ENCODE measurements around the gene RAB6A. TPM values are rescaled to one million over a fixed set of nuclear protein-coding genes. Genes with fewer than 3 reads are reported as not detected.
A peak's percentile ranks its signal among the peaks of the same experiment; 100 is the strongest.

Gene RAB6A
- polyA plus RNA-seq, 5 donors, result 83.9 to 111 (median 103) TPM

- peak in 1 of 2 donors; percentile 16 for DNase-seq
Measured at GRCh38 chr11:73660497-73661034, 100.3 kb downstream of the RAB6A start.

GRCh38 chr11:73659961-73660360, 100.9 kb downstream of the RAB6A start:
- DNase-seq, result no peak

GRCh38 chr11:73656985-73657384, 103.9 kb downstream of the RAB6A start:
- DNase-seq, result no peak

- no peak for DNase-seq
Measured at GRCh38 chr11:73655686-73656085, 105.2 kb downstream of the RAB6A start.

GRCh38 chr11:73654482-73655021, 106.3 kb downstream of the RAB6A start:
- no peak for DNase-seq

GRCh38 chr11:73653996-73654395, 106.9 kb downstream of the RAB6A start:
- no peak for DNase-seq

- no peak for DNase-seq
Measured at GRCh38 chr11:73652856-73653559, 107.9 kb downstream of the RAB6A start.

- DNase-seq, result peak in 1 of 2 donors; percentile 18
Measured at GRCh38 chr11:73652046-73652730, 108.7 kb downstream of the RAB6A start.

GRCh38 chr11:73651661-73652045, 109.2 kb downstream of the RAB6A start:
- DNase-seq, result no peak

GRCh38 chr11:73651252-73651651, 109.6 kb downstream of the RAB6A start:
- DNase-seq, result no peak

- DNase-seq, result no peak
Measured at GRCh38 chr11:73650400-73650799, 110.5 kb downstream of the RAB6A start.

GRCh38 chr11:73649206-73649605, 111.7 kb downstream of the RAB6A start:
- no peak for DNase-seq

GRCh38 chr11:73648571-73649046, 112.3 kb downstream of the RAB6A start:
- no peak for DNase-seq

- no peak for DNase-seq
Measured at GRCh38 chr11:73648121-73648520, 112.8 kb downstream of the RAB6A start.

- DNase-seq, result peak; percentile 62 to 64
Measured at GRCh38 chr11:73647459-73648100, 113.3 kb downstream of the RAB6A start.

- DNase-seq, result no peak
Measured at GRCh38 chr11:73645972-73646631, 114.8 kb downstream of the RAB6A start, which contains the start of gene PLEKHB1. Gene PLEKHB1 (plus strand): TSS chr11:73646581. CDS start chr11:73646609, 28 bp downstream.

GRCh38 chr11:73645121-73645969, 115.5 kb downstream of the RAB6A start:
- no peak for DNase-seq

GRCh38 chr11:73641668-73642067, 119.2 kb downstream of the RAB6A start:
- no peak for DNase-seq

- no peak for DNase-seq
Measured at GRCh38 chr11:73640592-73640991, 120.3 kb downstream of the RAB6A start.

- DNase-seq, result no peak
Measured at GRCh38 chr11:73637012-73637411, 123.9 kb downstream of the RAB6A start.

- DNase-seq, result no peak
Measured at GRCh38 chr11:73636249-73636648, 124.6 kb downstream of the RAB6A start.

All from right lung (tissue), 5 donors.